Naive thymus-derived CD4-positive, alpha-beta T cell (primary cell): ENCODE measurements around the gene GPAT2. TPM values are rescaled to one million over a fixed set of nuclear protein-coding genes. Genes with fewer than 3 reads are reported as not detected.
"Not testable (repeated sequence)": the region's sequence is repeated elsewhere in the genome, so short reads cannot be mapped to it uniquely, and the experiment has no call there.

ENCODE experiments used
- ATAC-seq: fragments of 150-1000 bp; cut with Tn5 transposase; 2 replicates; pipeline ENCODE4 v1.10.0; 2021; ENCODE audit warnings: mild to moderate bottlenecking, moderate library complexity
- CTCF ChIA-PET: fragments of 350-600 bp; sonication (Branson Sonifier 250); formaldehyde crosslinking; loops from one replicate; lab custom pipeline; 2021; ENCODE audit warnings: antibody characterized with exemption; lab: Charles Lee
- POLR2A ChIA-PET: fragments of 350-600 bp; sonication (Branson Sonifier 250); formaldehyde crosslinking; loops from one replicate; lab custom pipeline; 2021; ENCODE audit warnings: antibody characterized with exemption, inconsistent platforms; lab: Charles Lee
- DNase-seq, 9 donors: peaks; one replicate each; pipeline versions ENCODE4 v3.0.0 to v3.0.0-alpha.2; 2020 to 2022; ENCODE audit warnings: mixed read lengths in 1 of 9
- H3K27ac ChIP-seq: one replicate; pipeline ENCODE4 v1.7.0; 2013; ENCODE audit warnings: mild to moderate bottlenecking, low read depth, low read length, moderate library complexity
- H3K27me3 ChIP-seq, 2 donors: one replicate each; pipeline ENCODE4 v1.7.0; 2013; ENCODE audit warnings: low read length in 2 of 2, mild to moderate bottlenecking in 2 of 2, moderate library complexity in 2 of 2; ENCODE audit not compliant: control insufficient read depth in 2 of 2, insufficient read depth in 2 of 2
- H3K36me3 ChIP-seq, 3 experiments: 1 replicate in 2 of 3; 2 replicates in 1 of 3; pipeline ENCODE4 v1.7.0; 2013; ENCODE audit warnings: low read length in 3 of 3, mild to moderate bottlenecking in 3 of 3, moderate library complexity in 1 of 3; ENCODE audit not compliant: insufficient read depth in 3 of 3, control insufficient read depth in 2 of 3
- H3K4me1 ChIP-seq, 2 donors: one replicate each; pipeline ENCODE4 v1.7.0; 2013; ENCODE audit warnings: low read length in 2 of 2, mild to moderate bottlenecking in 2 of 2, moderate library complexity in 1 of 2; ENCODE audit not compliant: control insufficient read depth in 2 of 2, insufficient read depth in 2 of 2
- H3K4me3 ChIP-seq: 2 replicates; pipeline ENCODE4 v1.7.0; 2013; ENCODE audit warnings: mild to moderate bottlenecking, low read length
- H3K9me3 ChIP-seq, 3 experiments: 1 replicate in 2 of 3; 2 replicates in 1 of 3; pipeline ENCODE4 v1.7.0; 2013; ENCODE audit warnings: low read length in 3 of 3; ENCODE audit not compliant: control insufficient read depth in 2 of 3
- H3K27ac Mint-ChIP-seq, 9 donors: one replicate each; pipeline ENCODE4 v1.8.0; 2020 to 2022; ENCODE audit warnings: mixed read lengths in 9 of 9, mild to moderate bottlenecking in 8 of 9, moderate library complexity in 5 of 9, inconsistent platforms in 2 of 9
- H3K27me3 Mint-ChIP-seq, 5 donors: one replicate each; pipeline ENCODE4 v1.8.0; 2021 to 2022; ENCODE audit warnings: mixed read lengths in 5 of 5, mild to moderate bottlenecking in 1 of 5
- H3K36me3 Mint-ChIP-seq, 5 donors: one replicate each; pipeline ENCODE4 v1.8.0; 2020 to 2022; ENCODE audit warnings: mixed read lengths in 5 of 5, mild to moderate bottlenecking in 3 of 5, inconsistent platforms in 1 of 5
- H3K4me1 Mint-ChIP-seq, 7 donors: one replicate each; pipeline ENCODE4 v1.8.0; 2020 to 2022; ENCODE audit warnings: mixed read lengths in 7 of 7, mild to moderate bottlenecking in 3 of 7, inconsistent platforms in 1 of 7
- H3K4me3 Mint-ChIP-seq, 10 donors: one replicate each; pipeline ENCODE4 v1.8.0; 2020 to 2022; ENCODE audit warnings: mild to moderate bottlenecking in 10 of 10, mixed read lengths in 10 of 10, moderate library complexity in 6 of 10, inconsistent platforms in 2 of 10
- H3K9me3 Mint-ChIP-seq, 11 donors: one replicate each; pipeline ENCODE4 v1.8.0; 2020 to 2022; ENCODE audit warnings: mixed read lengths in 11 of 11, mild to moderate bottlenecking in 4 of 11, inconsistent platforms in 1 of 11, moderate library complexity in 1 of 11
- intact Hi-C, 2 donors: fragments of 100-400 bp; cut with micrococcal nuclease; formaldehyde crosslinking; loops; one replicate each; pipeline ENCODE4 v1.15.1; 2023
- polyA plus RNA-seq, 2 donors: library from polyadenylated mRNA; unstranded; fragments of 300-500 nt; fragmentation: Illumina TruSeq; gene quantifications; one replicate each; pipeline ENCODE4 v1.2.3, GENCODE V29; 2021
- total RNA-seq, 6 experiments: library from RNA in 5 of 6; stranded (reverse) in 5 of 6; gene quantifications; 1 replicate in 5 of 6; 2 replicates in 1 of 6; pipeline ENCODE4 v1.2.3 and lab custom pipeline; 2021 to 2026

GPAT2 gene
- 10 to 100 TPM in 1 of 5 experiments, 1 to 10 TPM in 4; 1.7 to 11.3 (median 3.7) TPM for total RNA-seq
- polyA plus RNA-seq, result 1 to 10 TPM in 1 of 2 donors, under 1 TPM in 1; 0.34 to 4.6 TPM
- total RNA-seq (lab: John Stamatoyannopoulos, UW), result 3.1 reads per million, percentile 16 among the genes with 10 or more reads in this experiment

- H3K4me1 Mint-ChIP-seq, H3K27ac Mint-ChIP-seq: not testable (repeated sequence)
Measured at GRCh38 chr2:96034792-96035191, at the start of gene GPAT2. TSS of gene GPAT2 (minus strand) at chr2:96034916. CDS start at chr2:96032359, 2,557 bp downstream.

GRCh38 chr2:96083989-96084857 is 49.5 kb upstream of the GPAT2 start:
- H3K36me3 ChIP-seq, result no peaks in the 10 kb centered on the region
- Mint-ChIP-seq H3K9me3 (peaks cover 0 to 12% (median 0%) of the 10 kb centered on the region in 11 donors), H3K4me1 (peaks cover 0 to 2% (median 0%) of the 10 kb centered on the region in 7 donors), H3K27me3 (peaks cover 0 to 26% (median 0%) of the 10 kb centered on the region in 5 donors), H3K36me3 (no peaks in the 10 kb centered on the region), H3K27ac (no peak overlapping the region), H3K4me3 (no peak overlapping the region)
- CTCF ChIA-PET, result no interaction called here
- no peaks in the 10 kb centered on the region for H3K4me1 ChIP-seq
- no peak overlapping the region for H3K4me3 ChIP-seq
- DNase-seq (no peak), ATAC-seq (no peak)
- peaks cover 0 to 2% of the 10 kb centered on the region in 2 donors for H3K27me3 ChIP-seq
- POLR2A ChIA-PET, result no interaction called here
- intact Hi-C loops, result no loop called here
- no peak overlapping the region for H3K27ac ChIP-seq
- no peaks in the 10 kb centered on the region for H3K9me3 ChIP-seq

More at GRCh38 chr2:96034792-96035191, at the start of gene GPAT2:
- H3K27me3 ChIP-seq, intact Hi-C loops, H3K4me3 ChIP-seq, H3K36me3 ChIP-seq, H3K27ac ChIP-seq, CTCF ChIA-PET, H3K9me3 ChIP-seq, DNase-seq, H3K27me3 Mint-ChIP-seq, POLR2A ChIA-PET, H3K9me3 Mint-ChIP-seq, H3K4me1 ChIP-seq, H3K4me3 Mint-ChIP-seq, H3K36me3 Mint-ChIP-seq: not testable (repeated sequence)
- peak; percentile 21 for ATAC-seq

- Mint-ChIP-seq H3K9me3 (peaks cover 0 to 12% (median 0%) of the 10 kb centered on the region in 11 donors), H3K27me3 (peaks cover 0 to 33% (median 0%) of the 10 kb centered on the region in 5 donors), H3K4me3 (no peak overlapping the region), H3K36me3 (no peaks in the 10 kb centered on the region), H3K27ac (no peak overlapping the region), H3K4me1 (peaks cover 0 to 2% (median 0%) of the 10 kb centered on the region in 7 donors)
- Histone ChIP-seq H3K27me3 (peaks cover 0 to 2% of the 10 kb centered on the region in 2 donors), H3K4me3 (no peak overlapping the region), H3K4me1 (no peaks in the 10 kb centered on the region), H3K36me3 (no peaks in the 10 kb centered on the region), H3K9me3 (no peaks in the 10 kb centered on the region), H3K27ac (no peak overlapping the region)
- intact Hi-C loops, result no loop called here
- ChIA-PET POLR2A (no interaction called here), CTCF (no interaction called here)
- ATAC-seq (no peak), DNase-seq (no peak)
Measured at GRCh38 chr2:96083064-96083939, 48.6 kb upstream of the GPAT2 start.

GRCh38 chr2:96082211-96083063 is 47.7 kb upstream of the GPAT2 start:
- peaks cover 0 to 12% (median 1%) of the 10 kb centered on the region in 11 donors for H3K9me3 Mint-ChIP-seq
- Histone ChIP-seq H3K27me3 (peaks cover 0 to 2% of the 10 kb centered on the region in 2 donors), H3K4me1 (no peaks in the 10 kb centered on the region), H3K36me3 (no peaks in the 10 kb centered on the region), H3K9me3 (no peaks in the 10 kb centered on the region), H3K4me3 (no peak overlapping the region), H3K27ac (no peak overlapping the region)
- H3K4me3 Mint-ChIP-seq, result no peak overlapping the region
- no peak overlapping the region for H3K27ac Mint-ChIP-seq
- H3K27me3 Mint-ChIP-seq, result peaks cover 0 to 36% (median 0%) of the 10 kb centered on the region in 5 donors
- ATAC-seq (no peak), DNase-seq (no peak)
- intact Hi-C loops, result no loop called here
- POLR2A ChIA-PET, result no interaction called here
- peaks cover 0 to 1% (median 0%) of the 10 kb centered on the region in 5 donors for H3K36me3 Mint-ChIP-seq
- H3K4me1 Mint-ChIP-seq, result peaks cover 0 to 2% (median 0%) of the 10 kb centered on the region in 7 donors
- CTCF ChIA-PET, result no interaction called here

GRCh38 chr2:96081042-96081441 is 46.3 kb upstream of the GPAT2 start:
- Histone ChIP-seq H3K27ac (no peak overlapping the region), H3K4me1 (no peaks in the 10 kb centered on the region), H3K36me3 (no peaks in the 10 kb centered on the region), H3K27me3 (no peaks in the 10 kb centered on the region), H3K9me3 (peaks cover 0 to 6% (median 0%) of the 10 kb centered on the region in 3 experiments), H3K4me3 (no peak overlapping the region)
- Mint-ChIP-seq H3K9me3 (peaks cover 0 to 17% (median 2%) of the 10 kb centered on the region in 11 donors), H3K27ac (no peak overlapping the region), H3K4me3 (no peak overlapping the region), H3K27me3 (peaks cover 0 to 44% (median 0%) of the 10 kb centered on the region in 5 donors), H3K4me1 (peaks cover 0 to 2% (median 0%) of the 10 kb centered on the region in 7 donors), H3K36me3 (peaks cover 0 to 2% (median 1%) of the 10 kb centered on the region in 5 donors)
- no peak for DNase-seq
- intact Hi-C loops, result no loop called here
- ChIA-PET POLR2A (no interaction called here), CTCF (no interaction called here)
- ATAC-seq, result no peak
